Vagina (tissue), 2 donors: Measurements from ENCODE around the gene FGF14. TPM values are rescaled to one million over a fixed set of nuclear protein-coding genes. Genes with fewer than 3 reads are reported as not detected.

Source experiments
- DNase-seq, 2 donors: peaks; one replicate each; pipeline ENCODE4 v3.0.0-alpha.2; 2017; ENCODE audit errors: extremely low spot score in 2 of 2
- H3K27ac ChIP-seq: fragments of 200-600 bp; sonication (generic); one replicate; pipeline ENCODE4 v1.5.1; 2019
- H3K27me3 ChIP-seq: fragments of 200-600 bp; sonication (generic); one replicate; pipeline ENCODE4 v1.5.1; 2019
- H3K36me3 ChIP-seq, 2 donors: fragments of 200-600 bp; sonication (generic); one replicate each; pipeline ENCODE4 v1.5.1; 2017 to 2019
- H3K4me1 ChIP-seq: fragments of 200-600 bp; sonication (generic); one replicate; pipeline ENCODE4 v1.5.1; 2019
- H3K4me3 ChIP-seq, 2 donors: fragments of 200-600 bp; sonication (generic); 1 replicate in 1 of 2; 2 replicates in 1 of 2; pipeline ENCODE4 v1.5.1; 2016 to 2019
- H3K9me3 ChIP-seq: fragments of 200-600 bp; sonication (generic); one replicate; pipeline ENCODE4 v1.5.1; 2019
- POLR2A ChIP-seq, 2 donors: fragments of 450-650 bp; IDR thresholded peaks; one replicate each; pipeline ENCODE4 v1.6.1; 2017; ENCODE audit warnings: antibody characterized with exemption in 2 of 2, mild to moderate bottlenecking in 2 of 2, moderate library complexity in 2 of 2
- POLR2AphosphoS5 ChIP-seq, 2 donors: sonication (generic); formaldehyde crosslinking; IDR thresholded peaks; one replicate each; pipeline ENCODE4 v1.9.0; 2017; ENCODE audit warnings: antibody characterized with exemption in 2 of 2, mild to moderate bottlenecking in 2 of 2, low read depth in 1 of 2; ENCODE audit not compliant: insufficient read depth in 1 of 2
- intact Hi-C: fragments of 100-400 bp; cut with DNase I; formaldehyde crosslinking; loops from one replicate; pipeline ENCODE4 v1.15.1; 2023
- total RNA-seq: library from RNA; depleted of rRNA; stranded (reverse); fragments of >200 nt; gene quantifications from one replicate; pipeline ENCODE4 v1.2.3, GENCODE V29; 2016
- TF ChIP-seq, protein P1 (sequence below), 3 experiments: fragments of 450-650 bp in 2 of 3; fragments of 200-600 bp in 1 of 3; sonication (generic) in 1 of 3; IDR thresholded peaks; one replicate each; pipeline ENCODE4 v1.5.1; 2017 to 2019; ENCODE audit warnings: antibody characterized with exemption in 3 of 3, mild to moderate bottlenecking in 2 of 3, moderate library complexity in 2 of 3

The FGF14 gene
- total RNA-seq, 1 donor from 2014 or later = 3.4 TPM

DNA sequence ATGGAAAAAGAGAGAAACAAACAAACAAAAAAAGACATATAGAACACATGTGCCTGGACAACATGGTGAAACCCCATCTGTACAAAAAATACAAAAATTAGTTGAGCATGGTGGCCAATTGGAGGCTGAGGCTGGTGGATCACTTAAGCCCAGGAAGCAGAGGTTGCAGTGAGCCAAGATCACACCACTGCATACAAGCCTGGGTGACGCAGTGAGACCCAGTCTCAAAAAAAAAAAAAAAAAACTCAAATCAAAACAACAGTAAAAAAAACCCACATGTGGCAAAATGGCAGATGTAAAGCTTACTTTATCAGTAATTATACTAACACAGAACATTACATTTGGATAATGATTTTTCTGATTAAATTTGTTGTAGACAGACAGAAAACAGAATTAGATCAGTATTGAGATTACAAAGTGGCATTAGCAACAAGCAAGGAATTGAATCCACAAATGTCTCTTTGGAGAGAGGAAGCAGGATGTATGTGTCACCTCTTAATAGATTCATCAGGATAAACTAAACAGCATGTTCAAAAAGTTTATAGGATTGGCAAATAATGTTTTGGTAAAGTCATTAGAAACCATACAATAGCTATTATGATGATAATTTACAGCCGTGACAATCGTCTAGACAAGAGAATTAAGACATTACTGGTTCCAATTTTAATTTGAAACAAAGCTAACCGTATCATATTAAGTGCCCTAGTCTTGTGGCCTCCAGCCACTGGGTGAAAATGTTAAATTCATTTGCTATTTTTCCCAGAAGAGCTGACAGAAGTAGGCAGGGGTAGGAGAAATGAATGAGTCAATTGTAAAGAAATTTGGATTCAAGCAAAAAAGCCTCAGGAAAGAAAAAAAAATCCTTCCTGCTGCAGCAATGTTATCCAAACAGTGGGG, 206.0 kb downstream of the FGF14 start:
- H3K36me3 ChIP-seq = no peaks in the 10 kb centered on the region
- no peaks in the 10 kb centered on the region for H3K27me3 ChIP-seq
- no peak for DNase-seq
- H3K27ac ChIP-seq = no peak overlapping the region
- H3K4me3 ChIP-seq = no peak overlapping the region
- no peaks in the 10 kb centered on the region for H3K4me1 ChIP-seq
- TF ChIP-seq POLR2A (IDR thresholded peaks at IDR 0.05) (no peak), POLR2AphosphoS5 (IDR thresholded peaks at IDR 0.05; ENCODE audit: insufficient read depth in 1 of 2, low read depth in 1 of 2) (no peak)
- TF ChIP-seq, protein P1, sequence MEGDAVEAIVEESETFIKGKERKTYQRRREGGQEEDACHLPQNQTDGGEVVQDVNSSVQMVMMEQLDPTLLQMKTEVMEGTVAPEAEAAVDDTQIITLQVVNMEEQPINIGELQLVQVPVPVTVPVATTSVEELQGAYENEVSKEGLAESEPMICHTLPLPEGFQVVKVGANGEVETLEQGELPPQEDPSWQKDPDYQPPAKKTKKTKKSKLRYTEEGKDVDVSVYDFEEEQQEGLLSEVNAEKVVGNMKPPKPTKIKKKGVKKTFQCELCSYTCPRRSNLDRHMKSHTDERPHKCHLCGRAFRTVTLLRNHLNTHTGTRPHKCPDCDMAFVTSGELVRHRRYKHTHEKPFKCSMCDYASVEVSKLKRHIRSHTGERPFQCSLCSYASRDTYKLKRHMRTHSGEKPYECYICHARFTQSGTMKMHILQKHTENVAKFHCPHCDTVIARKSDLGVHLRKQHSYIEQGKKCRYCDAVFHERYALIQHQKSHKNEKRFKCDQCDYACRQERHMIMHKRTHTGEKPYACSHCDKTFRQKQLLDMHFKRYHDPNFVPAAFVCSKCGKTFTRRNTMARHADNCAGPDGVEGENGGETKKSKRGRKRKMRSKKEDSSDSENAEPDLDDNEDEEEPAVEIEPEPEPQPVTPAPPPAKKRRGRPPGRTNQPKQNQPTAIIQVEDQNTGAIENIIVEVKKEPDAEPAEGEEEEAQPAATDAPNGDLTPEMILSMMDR (IDR thresholded peaks at IDR 0.05) = no peak
- intact Hi-C loops = no loop called here
- no peaks in the 10 kb centered on the region for H3K9me3 ChIP-seq

DNA sequence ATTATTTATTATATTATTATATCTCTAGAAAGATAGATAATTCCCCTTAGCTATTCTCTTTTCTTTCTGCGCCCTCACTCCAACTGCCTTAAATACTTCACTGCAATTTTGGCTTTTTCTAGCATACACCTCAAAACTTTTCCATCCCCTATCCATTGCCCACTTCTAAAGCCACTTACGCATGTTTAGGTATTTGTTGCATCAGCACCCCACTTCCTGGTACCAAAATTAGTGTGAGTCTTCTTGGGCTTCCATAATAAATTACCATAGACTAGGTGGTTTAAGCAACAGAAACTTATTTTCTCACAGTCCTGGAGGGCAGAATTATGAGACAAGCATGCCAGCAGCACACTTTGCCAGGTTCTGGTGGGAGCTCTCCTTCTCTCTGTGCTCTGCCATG, 209.0 kb downstream of the FGF14 start:
- H3K27me3 ChIP-seq = no peaks in the 10 kb centered on the region
- intact Hi-C loops = no loop called here

DNA sequence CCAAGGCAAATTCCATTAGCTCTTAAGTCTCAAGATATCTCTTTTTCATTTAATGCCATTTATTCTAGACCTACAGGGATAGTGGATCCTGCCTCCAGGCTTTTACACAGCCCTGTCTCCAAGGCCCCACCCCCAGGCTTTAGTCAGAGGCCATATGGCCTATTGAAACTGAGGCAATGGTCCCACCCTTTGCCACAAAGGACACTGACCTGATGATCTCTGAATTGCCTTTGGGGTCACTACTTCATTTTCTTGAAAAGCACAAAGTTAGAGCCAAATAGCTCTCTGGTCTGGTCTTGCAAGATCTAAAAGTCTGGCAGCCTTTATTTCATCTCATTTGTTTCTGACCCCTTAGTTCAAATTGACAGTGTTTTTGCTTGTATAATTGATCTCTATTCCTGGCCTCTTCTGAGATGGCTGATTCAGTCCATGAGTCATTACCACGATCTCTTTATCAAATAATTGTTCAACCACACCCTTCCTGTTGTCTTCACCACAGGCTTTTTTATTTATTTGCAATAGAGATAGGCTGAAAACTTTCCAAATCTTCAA, 209.8 kb downstream of the FGF14 start:
- no peaks in the 10 kb centered on the region for H3K27me3 ChIP-seq
- no peak for DNase-seq
- no peak for TF ChIP-seq POLR2AphosphoS5 (IDR thresholded peaks at IDR 0.05; ENCODE audit: insufficient read depth in 1 of 2, low read depth in 1 of 2)
- TF ChIP-seq, protein P1 (IDR thresholded peaks at IDR 0.05) = no peak
- TF ChIP-seq POLR2A (IDR thresholded peaks at IDR 0.05) = no peak
- H3K9me3 ChIP-seq = no peaks in the 10 kb centered on the region
- no peaks in the 10 kb centered on the region for H3K36me3 ChIP-seq
- no peak overlapping the region for H3K4me3 ChIP-seq
- intact Hi-C loops = no loop called here
- no peaks in the 10 kb centered on the region for H3K4me1 ChIP-seq
- no peak overlapping the region for H3K27ac ChIP-seq

More for the DNA sequence above, 209.0 kb downstream of the FGF14 start:
- Histone ChIP-seq H3K4me3 (no peak overlapping the region), H3K4me1 (no peaks in the 10 kb centered on the region), H3K9me3 (no peaks in the 10 kb centered on the region), H3K36me3 (no peaks in the 10 kb centered on the region), H3K27ac (no peak overlapping the region)
- DNase-seq = no peak
- TF ChIP-seq, protein P1 (IDR thresholded peaks at IDR 0.05) = no peak
- no peak for TF ChIP-seq POLR2A (IDR thresholded peaks at IDR 0.05)
- no peak for TF ChIP-seq POLR2AphosphoS5 (IDR thresholded peaks at IDR 0.05; ENCODE audit: insufficient read depth in 1 of 2, low read depth in 1 of 2)

DNA sequence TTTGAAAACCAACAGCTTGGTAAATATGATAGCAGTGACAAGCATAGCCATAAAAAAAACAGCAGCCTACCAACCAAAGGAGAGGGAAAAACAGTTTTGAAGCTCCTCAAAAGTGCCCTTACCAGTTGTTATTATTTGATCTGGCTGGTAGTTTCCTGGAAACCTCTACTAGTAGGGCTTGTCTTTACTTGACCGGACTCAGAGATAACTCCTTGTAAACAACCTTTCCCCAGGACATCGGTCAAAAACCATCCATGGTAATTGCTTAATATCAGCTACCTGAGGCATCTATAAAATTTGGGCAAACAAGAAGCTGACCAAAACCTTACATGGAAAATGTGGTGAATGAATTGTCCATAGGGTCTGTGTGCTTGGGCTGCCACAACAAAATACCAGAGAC, 210.9 kb downstream of the FGF14 start:
- Histone ChIP-seq H3K4me1 (no peaks in the 10 kb centered on the region), H3K27ac (no peak overlapping the region), H3K27me3 (no peaks in the 10 kb centered on the region), H3K9me3 (no peaks in the 10 kb centered on the region), H3K36me3 (no peaks in the 10 kb centered on the region), H3K4me3 (no peak overlapping the region)
- intact Hi-C loops = no loop called here
- TF ChIP-seq POLR2AphosphoS5 (IDR thresholded peaks at IDR 0.05; ENCODE audit: insufficient read depth in 1 of 2, low read depth in 1 of 2) = no peak
- DNase-seq = no peak

DNA sequence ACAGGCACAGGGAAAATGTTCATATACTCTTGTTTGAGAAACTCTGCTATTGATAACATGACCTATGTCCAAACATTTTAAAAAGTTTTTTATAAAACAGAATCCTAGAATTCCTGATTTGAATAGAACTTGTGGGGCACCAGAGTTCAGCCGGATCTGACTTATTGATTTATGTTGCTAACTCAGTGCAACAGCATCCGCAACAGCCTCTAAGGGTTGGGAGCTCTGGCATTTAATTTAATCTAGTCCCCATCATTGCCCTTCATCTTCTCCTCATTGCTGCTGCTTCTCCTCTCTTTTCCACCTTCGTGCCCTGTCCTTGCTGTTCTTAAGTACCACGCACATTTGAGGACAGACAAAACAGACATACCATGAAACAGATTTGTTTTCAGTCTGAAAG, 214.5 kb downstream of the FGF14 start:
- Histone ChIP-seq H3K27ac (no peak overlapping the region), H3K4me3 (no peak overlapping the region), H3K4me1 (no peaks in the 10 kb centered on the region), H3K36me3 (no peaks in the 10 kb centered on the region), H3K27me3 (no peaks in the 10 kb centered on the region), H3K9me3 (no peaks in the 10 kb centered on the region)
- DNase-seq = no peak
- TF ChIP-seq, protein P1 (IDR thresholded peaks at IDR 0.05) = no peak
- no peak for TF ChIP-seq POLR2A (IDR thresholded peaks at IDR 0.05)
- no peak for TF ChIP-seq POLR2AphosphoS5 (IDR thresholded peaks at IDR 0.05; ENCODE audit: insufficient read depth in 1 of 2, low read depth in 1 of 2)
- intact Hi-C loops = no loop called here
